ENCODE data around the gene SLC5A6. TPM values are rescaled to one million over a fixed set of nuclear protein-coding genes. Genes with fewer than 3 reads are reported as not detected.
A peak's percentile ranks its signal among the peaks of the same experiment; 100 is the strongest.
"Not testable (repeated sequence)": the region's sequence is repeated elsewhere in the genome, so short reads cannot be mapped to it uniquely, and the experiment has no call there.

The SLC5A6 gene
- total RNA-seq, 2 experiments from 2014 or later: 34.2 to 39.2 TPM

GRCh38 chr2:27211241-27211942 is 676 bp downstream of the SLC5A6 start:
- no peak for DNase-seq
- Mint-ChIP-seq H3K9me3 (no peaks in the 10 kb centered on the region), H3K36me3 (ENCODE audit: low read depth) (peaks cover 26% of the 10 kb centered on the region), H3K4me1 (peaks cover 46% of the 10 kb centered on the region), H3K27me3 (no peaks in the 10 kb centered on the region), H3K4me3 (peak overlapping the region; percentile 95), H3K27ac (peak overlapping the region; percentile 100)
- ChIA-PET CTCF (interaction anchor here (0.9 kb wide), 1 partner anchor 182 kb away, joined by 3 read pairs; no protein-coding TSS in a partner anchor), POLR2A (interaction anchor here (1.4 kb wide), 1 partner anchor 78 kb away, joined by 3 read pairs; the partner anchor contains the start of gene PREB)

GRCh38 chr2:27209621-27210401 is 2.3 kb downstream of the SLC5A6 start:
- no peaks in the 10 kb centered on the region for H3K9me3 Mint-ChIP-seq
- H3K27ac Mint-ChIP-seq: peak overlapping the region; percentile 65
- POLR2A ChIA-PET: no interaction called here
- no peaks in the 10 kb centered on the region for H3K27me3 Mint-ChIP-seq
- DNase-seq: no peak
- H3K4me3 Mint-ChIP-seq: peak overlapping the region; percentile 30
- CTCF ChIA-PET: no interaction called here
- peaks cover 33% of the 10 kb centered on the region for H3K36me3 Mint-ChIP-seq (ENCODE audit: low read depth)
- peaks cover 50% of the 10 kb centered on the region for H3K4me1 Mint-ChIP-seq

DNA sequence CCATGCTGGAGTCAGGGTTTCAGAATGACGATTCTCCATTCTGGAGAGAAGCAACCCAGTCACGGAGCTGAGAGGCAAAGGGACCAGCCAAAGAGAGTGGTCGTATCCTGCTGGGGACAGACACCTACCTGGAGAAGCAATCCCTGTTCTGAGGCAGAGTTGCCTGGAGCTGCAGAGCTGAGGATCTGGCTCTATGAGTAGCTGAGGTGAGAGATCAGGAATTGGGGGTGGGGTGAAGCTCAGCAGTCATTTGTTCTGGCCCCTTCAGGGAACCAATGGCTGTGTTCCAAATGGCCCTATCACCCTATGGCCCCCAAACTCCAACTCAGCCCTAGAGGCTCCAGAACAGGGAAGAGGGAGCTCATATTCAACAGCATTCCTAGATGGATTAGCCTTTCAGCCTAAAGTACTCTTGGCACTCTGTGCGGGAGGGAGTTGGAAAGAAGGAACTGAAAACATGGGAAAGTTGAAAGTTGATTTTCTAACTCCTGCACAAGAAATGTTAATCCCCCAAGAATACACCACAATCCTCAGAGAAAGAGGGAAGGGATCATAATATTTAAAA is 3.5 kb downstream of the SLC5A6 start:
- Mint-ChIP-seq H3K27ac (no peak overlapping the region), H3K27me3 (no peaks in the 10 kb centered on the region), H3K4me1 (peaks cover 50% of the 10 kb centered on the region)

GRCh38 chr2:27206346-27206745 is 5.7 kb downstream of the SLC5A6 start:
- CTCF ChIA-PET: interaction anchor here (0.8 kb wide), 1 partner anchor 73 kb away, joined by 3 read pairs; no protein-coding TSS in a partner anchor
- H3K27me3 Mint-ChIP-seq: no peaks in the 10 kb centered on the region
- H3K4me1 Mint-ChIP-seq: peaks cover 41% of the 10 kb centered on the region
- H3K36me3 Mint-ChIP-seq (ENCODE audit: low read depth): peaks cover 32% of the 10 kb centered on the region
- H3K9me3 Mint-ChIP-seq: no peaks in the 10 kb centered on the region
- H3K4me3 Mint-ChIP-seq: no peak overlapping the region
- POLR2A ChIA-PET: no interaction called here
- DNase-seq: no peak
- no peak overlapping the region for H3K27ac Mint-ChIP-seq

More for the DNA sequence above, 3.5 kb downstream of the SLC5A6 start:
- ChIA-PET POLR2A (no interaction called here), CTCF (no interaction called here)
- no peak for DNase-seq
- Mint-ChIP-seq H3K36me3 (ENCODE audit: low read depth) (peaks cover 33% of the 10 kb centered on the region), H3K4me3 (no peak overlapping the region), H3K9me3 (no peaks in the 10 kb centered on the region)

DNA sequence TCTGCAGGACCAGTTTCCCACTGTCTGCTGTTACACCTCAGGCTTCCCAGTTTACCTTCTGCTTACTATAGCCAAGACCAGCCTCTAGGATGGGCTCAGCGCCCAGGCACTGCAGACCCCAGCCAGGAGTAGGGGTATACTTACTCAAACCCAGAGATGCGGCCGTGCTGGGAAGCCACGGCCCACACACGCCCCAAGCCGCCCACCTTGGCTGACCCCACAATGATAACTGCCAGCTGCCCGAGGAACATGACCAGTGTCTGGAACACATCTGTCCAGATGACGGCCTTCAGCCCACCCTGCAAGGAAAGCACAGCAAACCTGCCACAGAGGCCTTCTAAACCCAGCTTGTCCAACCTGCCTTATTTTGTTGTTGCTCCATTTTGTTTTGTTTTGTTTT is 6.9 kb downstream of the SLC5A6 start:
- Mint-ChIP-seq H3K4me1 (peaks cover 37% of the 10 kb centered on the region), H3K27me3 (no peaks in the 10 kb centered on the region), H3K9me3 (no peaks in the 10 kb centered on the region), H3K36me3 (ENCODE audit: low read depth) (peaks cover 32% of the 10 kb centered on the region), H3K4me3 (no peak overlapping the region), H3K27ac (peak overlapping the region; percentile 80)
- POLR2A ChIA-PET: no interaction called here
- CTCF ChIA-PET: interaction anchor here (0.5 to 0.9 kb wide), 3 partner anchors 18 to 451 kb away, joined by 3 to 4 read pairs (median 3); no protein-coding TSS in a partner anchor
- DNase-seq: no peak

GRCh38 chr2:27204566-27204965 is 7.5 kb downstream of the SLC5A6 start:
- ChIA-PET CTCF (no interaction called here), POLR2A (no interaction called here)
- H3K9me3 Mint-ChIP-seq: no peaks in the 10 kb centered on the region
- H3K4me1 Mint-ChIP-seq: peaks cover 31% of the 10 kb centered on the region
- H3K36me3 Mint-ChIP-seq (ENCODE audit: low read depth): peaks cover 28% of the 10 kb centered on the region
- DNase-seq: no peak
- H3K27me3 Mint-ChIP-seq: no peaks in the 10 kb centered on the region
- H3K27ac Mint-ChIP-seq: peak overlapping the region; percentile 80
- H3K4me3 Mint-ChIP-seq: no peak overlapping the region

DNA sequence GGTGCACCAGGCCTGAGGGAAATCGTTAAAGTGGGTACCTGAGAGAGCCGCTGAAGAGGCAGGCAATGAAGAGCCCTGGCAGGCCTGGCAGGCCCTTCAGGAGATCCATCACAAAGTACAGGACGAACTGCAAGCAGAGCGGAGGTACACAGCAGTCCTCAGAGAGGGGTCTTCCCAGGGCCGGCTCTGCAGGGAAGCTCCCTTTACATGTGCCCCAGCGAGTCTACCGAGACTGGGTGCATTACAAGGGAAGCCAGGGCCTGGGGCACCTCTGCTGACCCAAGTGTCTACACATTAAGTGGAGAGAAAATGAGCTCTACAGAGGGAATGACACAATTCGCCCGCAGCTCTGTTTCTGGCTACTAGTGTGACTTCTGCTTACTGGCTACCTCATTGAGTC is 8.3 kb downstream of the SLC5A6 start:
- H3K4me3 Mint-ChIP-seq: no peak overlapping the region
- no peaks in the 10 kb centered on the region for H3K9me3 Mint-ChIP-seq
- no peak overlapping the region for H3K27ac Mint-ChIP-seq
- ChIA-PET CTCF (interaction anchor here (0.6 kb wide), 2 partner anchors 13 to 344 kb away, joined by 3 to 5 read pairs; no protein-coding TSS in a partner anchor), POLR2A (no interaction called here)
- DNase-seq: no peak
- peaks cover 23% of the 10 kb centered on the region for H3K4me1 Mint-ChIP-seq
- no peaks in the 10 kb centered on the region for H3K27me3 Mint-ChIP-seq
- peaks cover 26% of the 10 kb centered on the region for H3K36me3 Mint-ChIP-seq (ENCODE audit: low read depth)

- ChIA-PET POLR2A (no interaction called here), CTCF (interaction anchor here (0.9 to 1.5 kb wide), 2 partner anchors 16 to 105 kb away, joined by 3 to 5 read pairs; no protein-coding TSS in a partner anchor)
- Mint-ChIP-seq H3K27me3 (no peaks in the 10 kb centered on the region), H3K4me1 (peaks cover 19% of the 10 kb centered on the region), H3K27ac (no peak overlapping the region), H3K4me3 (no peak overlapping the region), H3K36me3 (ENCODE audit: low read depth) (peaks cover 24% of the 10 kb centered on the region), H3K9me3 (no peaks in the 10 kb centered on the region)
- DNase-seq: no peak
Observed at GRCh38 chr2:27202854-27203253, 9.2 kb downstream of the SLC5A6 start.

- H3K4me1 Mint-ChIP-seq: peaks cover 19% of the 10 kb centered on the region
- H3K36me3 Mint-ChIP-seq (ENCODE audit: low read depth): peaks cover 18% of the 10 kb centered on the region
- no peak overlapping the region for H3K4me3 Mint-ChIP-seq
- H3K27ac Mint-ChIP-seq: no peak overlapping the region
- POLR2A ChIA-PET: no interaction called here
- no peak for DNase-seq
- CTCF ChIA-PET: interaction anchor here (1.1 to 1.5 kb wide), 2 partner anchors 10 to 14 kb away, joined by 3 read pairs; no protein-coding TSS in a partner anchor
- H3K9me3 Mint-ChIP-seq: no peaks in the 10 kb centered on the region
- no peaks in the 10 kb centered on the region for H3K27me3 Mint-ChIP-seq
Observed at GRCh38 chr2:27201675-27202074, 10.4 kb downstream of the SLC5A6 start.

DNA sequence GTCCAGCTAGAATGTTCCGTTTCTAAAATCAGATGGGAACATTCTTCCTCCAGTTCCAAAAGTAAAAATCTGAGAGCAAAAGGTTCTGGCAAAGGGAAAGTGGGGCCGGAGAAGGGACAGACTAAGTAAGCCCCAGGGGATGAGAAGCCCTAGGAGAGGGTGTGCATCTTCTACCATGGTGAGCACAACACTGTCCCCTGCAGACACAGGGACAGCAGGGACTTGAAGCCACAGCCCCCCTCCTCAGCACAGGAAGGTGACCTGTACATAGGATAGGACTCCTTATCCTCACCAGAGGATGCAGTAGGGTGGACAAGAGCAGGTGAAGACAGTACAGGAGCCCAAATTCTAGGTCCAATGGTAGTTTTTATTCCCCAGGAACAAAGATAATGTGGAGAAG is 12.8 kb downstream of the SLC5A6 start:
- peaks cover 1% of the 10 kb centered on the region for H3K36me3 Mint-ChIP-seq (ENCODE audit: low read depth)
- no peaks in the 10 kb centered on the region for H3K9me3 Mint-ChIP-seq
- H3K4me1 Mint-ChIP-seq: peaks cover 2% of the 10 kb centered on the region
- DNase-seq: no peak
- H3K27me3 Mint-ChIP-seq: no peaks in the 10 kb centered on the region
- no peak overlapping the region for H3K4me3 Mint-ChIP-seq
- no peak overlapping the region for H3K27ac Mint-ChIP-seq
- POLR2A ChIA-PET: interaction anchor here (0.7 kb wide), 1 partner anchor 378 kb away, joined by 9 read pairs; no protein-coding TSS in a partner anchor
- CTCF ChIA-PET: interaction anchor here (1.3 kb wide), 1 partner anchor 29 kb away, joined by 3 read pairs; no protein-coding TSS in a partner anchor

GRCh38 chr2:27198627-27199026 is 13.4 kb downstream of the SLC5A6 start:
- no peak overlapping the region for H3K4me3 Mint-ChIP-seq
- no peaks in the 10 kb centered on the region for H3K4me1 Mint-ChIP-seq
- H3K27me3 Mint-ChIP-seq: no peaks in the 10 kb centered on the region
- POLR2A ChIA-PET: interaction anchor here (0.7 kb wide), 1 partner anchor 378 kb away, joined by 9 read pairs; no protein-coding TSS in a partner anchor
- CTCF ChIA-PET: interaction anchor here (1.3 kb wide), 1 partner anchor 29 kb away, joined by 3 read pairs; no protein-coding TSS in a partner anchor
- H3K27ac Mint-ChIP-seq: no peak overlapping the region
- H3K9me3 Mint-ChIP-seq: no peaks in the 10 kb centered on the region
- peaks cover 1% of the 10 kb centered on the region for H3K36me3 Mint-ChIP-seq (ENCODE audit: low read depth)
- DNase-seq: no peak

DNA sequence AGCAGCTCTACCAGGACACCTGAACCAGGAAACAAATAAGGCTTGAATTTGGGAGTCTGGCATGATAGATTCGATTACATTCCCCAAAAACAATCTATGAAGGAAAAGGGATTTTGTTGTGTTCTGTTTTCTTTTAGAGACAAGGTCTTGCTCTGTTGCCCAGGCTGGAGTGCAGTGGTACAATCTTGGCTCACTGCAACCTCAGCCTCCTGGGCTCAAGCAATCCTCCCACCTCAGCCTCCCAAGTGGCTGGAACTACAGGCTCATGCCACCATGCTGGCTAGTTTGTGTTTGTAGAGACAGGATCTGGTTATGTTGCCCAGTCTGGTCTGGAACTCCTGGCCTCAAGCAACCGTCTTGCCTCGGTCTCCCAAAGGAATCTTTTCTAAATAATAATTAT is 14.0 kb downstream of the SLC5A6 start:
- H3K9me3 Mint-ChIP-seq; H3K36me3 Mint-ChIP-seq (ENCODE audit: low read depth); POLR2A ChIA-PET; H3K4me1 Mint-ChIP-seq; H3K27ac Mint-ChIP-seq; H3K4me3 Mint-ChIP-seq; DNase-seq; H3K27me3 Mint-ChIP-seq: not testable (repeated sequence)
- CTCF ChIA-PET: interaction anchor here (2.1 kb wide), 1 partner anchor 46 kb away, joined by 4 read pairs; no protein-coding TSS in a partner anchor

- DNase-seq; H3K4me3 Mint-ChIP-seq; H3K4me1 Mint-ChIP-seq; H3K27ac Mint-ChIP-seq; H3K27me3 Mint-ChIP-seq; CTCF ChIA-PET; H3K36me3 Mint-ChIP-seq (ENCODE audit: low read depth); H3K9me3 Mint-ChIP-seq; POLR2A ChIA-PET: not testable (repeated sequence)
Observed at GRCh38 chr2:27195799-27196198, 16.3 kb downstream of the SLC5A6 start.
